GM23248 (cell line): Measurements from ENCODE around the gene KLHL12.

Source experiments
- EZH2 ChIP-seq: fragments of 200-600 bp; sonication (generic); IDR thresholded peaks from 2 replicates; pipeline ENCODE4 v1.6.1; 2018; ENCODE audit warnings: antibody characterized with exemption, mild to moderate bottlenecking; ENCODE audit not compliant: insufficient read depth, poor library complexity, severe bottlenecking
- EZH2phosphoT487 ChIP-seq: fragments of 200-600 bp; sonication (generic); IDR thresholded peaks from 2 replicates; pipeline ENCODE4 v1.6.1; 2018; ENCODE audit warnings: antibody characterized with exemption, moderate library complexity, mild to moderate bottlenecking, low read depth; ENCODE audit not compliant: insufficient read depth

GRCh38 chr1:202923533-202923932 lies 3.5 kb downstream of the KLHL12 start:
- TF ChIP-seq EZH2phosphoT487 (no peak), EZH2 (no peak)
